Epithelial cell of proximal tubule (primary cell): ENCODE measurements around the gene ZNF664. TPM values are rescaled to one million over a fixed set of nuclear protein-coding genes. Genes with fewer than 3 reads are reported as not detected.

Source experiments
- DNase-seq: peaks from one replicate; pipeline ENCODE4 v3.0.0-alpha.2; 2011; ENCODE audit warnings: low read depth
- H3K4me3 ChIP-seq: 2 replicates; pipeline ENCODE4 v1.5.1; 2011; ENCODE audit warnings: low read depth, mild to moderate bottlenecking, low read length
- total RNA-seq: library from RNA; depleted of rRNA; stranded (reverse); fragments of >200 nt; gene quantifications from 2 replicates; pipeline ENCODE4 v1.2.3, GENCODE V29; 2015
- TF ChIP-seq, protein P1 (sequence below): conservative IDR thresholded peaks from 2 replicates; pipeline ENCODE4 v1.5.1; 2012; ENCODE audit warnings: low read depth, mild to moderate bottlenecking, low read length

Gene ZNF664
- total RNA-seq, 1 donor from 2014 or later, result 41.7 TPM

GRCh38 chr12:123931686-123932321, 41.2 kb upstream of the ZNF664 start:
- H3K4me3 ChIP-seq, result no peak overlapping the region
- TF ChIP-seq, protein P1, sequence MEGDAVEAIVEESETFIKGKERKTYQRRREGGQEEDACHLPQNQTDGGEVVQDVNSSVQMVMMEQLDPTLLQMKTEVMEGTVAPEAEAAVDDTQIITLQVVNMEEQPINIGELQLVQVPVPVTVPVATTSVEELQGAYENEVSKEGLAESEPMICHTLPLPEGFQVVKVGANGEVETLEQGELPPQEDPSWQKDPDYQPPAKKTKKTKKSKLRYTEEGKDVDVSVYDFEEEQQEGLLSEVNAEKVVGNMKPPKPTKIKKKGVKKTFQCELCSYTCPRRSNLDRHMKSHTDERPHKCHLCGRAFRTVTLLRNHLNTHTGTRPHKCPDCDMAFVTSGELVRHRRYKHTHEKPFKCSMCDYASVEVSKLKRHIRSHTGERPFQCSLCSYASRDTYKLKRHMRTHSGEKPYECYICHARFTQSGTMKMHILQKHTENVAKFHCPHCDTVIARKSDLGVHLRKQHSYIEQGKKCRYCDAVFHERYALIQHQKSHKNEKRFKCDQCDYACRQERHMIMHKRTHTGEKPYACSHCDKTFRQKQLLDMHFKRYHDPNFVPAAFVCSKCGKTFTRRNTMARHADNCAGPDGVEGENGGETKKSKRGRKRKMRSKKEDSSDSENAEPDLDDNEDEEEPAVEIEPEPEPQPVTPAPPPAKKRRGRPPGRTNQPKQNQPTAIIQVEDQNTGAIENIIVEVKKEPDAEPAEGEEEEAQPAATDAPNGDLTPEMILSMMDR, result no peak
- DNase-seq, result no peak

DNA sequence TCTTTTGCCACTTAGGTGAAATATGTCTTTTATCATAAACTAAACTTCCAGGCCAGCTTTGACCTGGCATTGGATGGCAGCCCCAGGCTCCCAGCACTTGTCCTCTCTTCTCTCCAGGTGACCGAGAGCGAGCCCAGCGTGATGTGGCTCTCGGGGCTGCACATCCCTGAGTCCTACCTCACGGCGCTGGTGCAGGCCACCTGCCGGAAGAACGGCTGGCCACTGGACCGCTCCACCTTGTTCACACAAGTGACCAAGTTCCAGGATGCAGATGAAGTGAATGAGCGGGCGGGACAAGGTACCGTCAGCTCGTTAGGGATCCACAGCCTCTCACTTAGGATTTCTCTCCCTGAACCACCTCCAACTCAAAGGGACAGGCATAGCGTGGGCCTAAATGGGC, 39.8 kb upstream of the ZNF664 start:
- TF ChIP-seq, protein P1, result no peak
- no peak overlapping the region for H3K4me3 ChIP-seq
- no peak for DNase-seq

DNA sequence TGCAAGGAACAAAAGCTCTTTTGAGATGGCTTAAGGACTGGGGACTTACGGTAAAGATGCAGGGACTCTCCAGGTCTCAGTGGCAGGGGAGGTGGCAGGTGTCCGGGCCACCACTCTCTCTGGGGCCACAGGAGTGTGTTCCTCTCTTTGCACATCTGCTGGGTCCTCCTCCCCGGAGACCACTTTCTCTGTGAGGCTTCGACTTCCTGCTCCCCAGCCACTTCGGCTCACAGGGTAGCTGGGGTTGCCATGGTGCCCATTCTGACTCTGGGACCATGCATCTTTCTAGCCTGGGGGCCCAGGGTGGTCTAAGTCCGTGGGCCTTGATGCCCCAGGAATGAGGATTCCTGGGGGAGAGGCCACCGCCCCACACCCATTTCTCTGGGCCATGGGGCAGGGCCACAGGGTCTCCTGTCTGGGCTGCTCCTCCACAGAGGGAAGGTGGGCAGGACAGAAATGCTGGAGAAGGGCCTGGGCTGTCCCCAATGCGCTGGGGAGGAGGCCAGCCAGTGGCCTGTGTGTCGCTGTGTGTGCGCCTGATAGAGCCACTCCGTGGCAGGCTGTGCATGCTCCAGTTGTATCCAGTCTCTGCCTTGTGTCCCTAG, 38.9 kb upstream of the ZNF664 start:
- TF ChIP-seq, protein P1, result no peak
- DNase-seq, result no peak
- no peak overlapping the region for H3K4me3 ChIP-seq

GRCh38 chr12:123934829-123935228, 38.2 kb upstream of the ZNF664 start:
- no peak overlapping the region for H3K4me3 ChIP-seq
- TF ChIP-seq, protein P1, result no peak
- DNase-seq, result no peak

GRCh38 chr12:123935956-123936355, 37.1 kb upstream of the ZNF664 start:
- no peak overlapping the region for H3K4me3 ChIP-seq
- TF ChIP-seq, protein P1, result no peak
- no peak for DNase-seq

DNA sequence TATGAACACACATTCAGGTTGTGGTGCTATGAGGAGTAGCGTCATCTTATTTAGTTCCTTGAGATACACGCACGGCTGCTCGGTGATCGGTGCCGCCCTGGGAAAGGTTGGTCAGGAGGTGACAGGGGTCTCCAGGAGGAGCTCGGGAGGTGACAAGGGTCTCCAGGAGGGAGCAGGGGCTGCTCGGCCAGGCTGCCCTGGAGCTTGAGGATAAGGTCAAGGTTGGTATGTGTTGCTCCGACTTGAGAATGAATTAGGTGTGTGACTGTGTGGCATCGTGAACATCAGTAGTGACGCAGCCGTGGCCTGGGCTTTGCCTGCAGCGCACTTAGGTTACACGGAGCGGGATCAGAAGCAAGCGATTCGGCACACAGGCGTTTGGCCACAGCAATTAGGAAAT, 36.5 kb upstream of the ZNF664 start:
- no peak overlapping the region for H3K4me3 ChIP-seq
- DNase-seq, result no peak
- TF ChIP-seq, protein P1, result no peak

GRCh38 chr12:123936956-123937706, 35.9 kb upstream of the ZNF664 start:
- DNase-seq, result no peak
- TF ChIP-seq, protein P1, result no peak
- no peak overlapping the region for H3K4me3 ChIP-seq
